ENCODE data around the gene PDPK1. TPM values are rescaled to one million over a fixed set of nuclear protein-coding genes. Genes with fewer than 3 reads are reported as not detected.

Gene PDPK1

Small RNA genes within 50 kb of the gene (small RNA-seq; reads per million reads assigned to genes)
- gene AC093525.1 (ENCODE audit: insufficient read depth) (not detected), gene MIR3178 (ENCODE audit: insufficient read depth) (not detected)
